HG02870 (cell line): ENCODE measurements around the gene SSTR5.
"Not testable (repeated sequence)": the region's sequence is repeated elsewhere in the genome, so short reads cannot be mapped to it uniquely, and the experiment has no call there.

Source experiments
- ATAC-seq: cut with Tn5 transposase; IDR thresholded peaks from one replicate; pipeline ENCODE4 v1.9.1; 2021; ENCODE audit warnings: mild to moderate bottlenecking, moderate library complexity; ENCODE audit not compliant: unreplicated experiment

The SSTR5 gene

DNA sequence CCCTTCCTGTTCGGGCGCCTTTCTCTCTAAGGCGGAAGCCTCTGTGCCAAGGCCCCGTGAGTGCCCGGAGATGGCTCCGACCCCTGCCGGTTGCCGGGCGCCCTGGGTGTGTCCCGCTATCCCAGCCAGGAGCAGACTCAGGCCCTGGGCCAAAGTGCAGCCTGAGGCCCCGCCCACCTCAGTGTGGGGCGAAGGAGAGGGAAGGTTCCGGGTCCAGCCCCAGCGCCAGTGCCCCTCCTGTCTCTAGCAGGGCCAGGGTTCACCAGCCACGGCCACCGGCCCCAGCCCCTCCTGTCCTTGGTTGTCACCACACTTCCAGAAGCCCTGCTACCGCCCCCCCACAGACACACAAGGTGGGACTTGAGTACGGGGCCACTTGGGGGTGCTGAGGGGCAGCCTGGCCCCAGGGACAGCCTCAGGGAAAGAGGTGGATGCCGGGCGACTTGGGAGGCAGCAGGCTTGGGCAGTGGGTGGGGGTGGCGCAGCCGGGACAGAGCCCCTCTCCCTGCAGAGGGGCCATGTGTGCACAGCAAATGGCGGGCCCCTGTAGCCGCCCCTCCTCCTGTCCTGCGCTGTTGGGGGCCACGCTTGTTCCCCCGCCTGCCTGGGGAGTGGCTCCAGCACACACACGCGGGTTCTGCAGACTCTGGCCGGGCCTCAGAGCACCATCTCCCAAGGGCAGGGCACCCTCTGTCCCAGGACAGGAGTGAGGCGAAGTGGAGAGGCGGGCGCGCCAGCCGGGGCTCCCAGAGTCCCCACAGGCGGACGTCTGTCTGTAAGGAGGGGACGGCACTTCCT, 17.5 kb downstream of the SSTR5 start:
- ATAC-seq = no peak

DNA sequence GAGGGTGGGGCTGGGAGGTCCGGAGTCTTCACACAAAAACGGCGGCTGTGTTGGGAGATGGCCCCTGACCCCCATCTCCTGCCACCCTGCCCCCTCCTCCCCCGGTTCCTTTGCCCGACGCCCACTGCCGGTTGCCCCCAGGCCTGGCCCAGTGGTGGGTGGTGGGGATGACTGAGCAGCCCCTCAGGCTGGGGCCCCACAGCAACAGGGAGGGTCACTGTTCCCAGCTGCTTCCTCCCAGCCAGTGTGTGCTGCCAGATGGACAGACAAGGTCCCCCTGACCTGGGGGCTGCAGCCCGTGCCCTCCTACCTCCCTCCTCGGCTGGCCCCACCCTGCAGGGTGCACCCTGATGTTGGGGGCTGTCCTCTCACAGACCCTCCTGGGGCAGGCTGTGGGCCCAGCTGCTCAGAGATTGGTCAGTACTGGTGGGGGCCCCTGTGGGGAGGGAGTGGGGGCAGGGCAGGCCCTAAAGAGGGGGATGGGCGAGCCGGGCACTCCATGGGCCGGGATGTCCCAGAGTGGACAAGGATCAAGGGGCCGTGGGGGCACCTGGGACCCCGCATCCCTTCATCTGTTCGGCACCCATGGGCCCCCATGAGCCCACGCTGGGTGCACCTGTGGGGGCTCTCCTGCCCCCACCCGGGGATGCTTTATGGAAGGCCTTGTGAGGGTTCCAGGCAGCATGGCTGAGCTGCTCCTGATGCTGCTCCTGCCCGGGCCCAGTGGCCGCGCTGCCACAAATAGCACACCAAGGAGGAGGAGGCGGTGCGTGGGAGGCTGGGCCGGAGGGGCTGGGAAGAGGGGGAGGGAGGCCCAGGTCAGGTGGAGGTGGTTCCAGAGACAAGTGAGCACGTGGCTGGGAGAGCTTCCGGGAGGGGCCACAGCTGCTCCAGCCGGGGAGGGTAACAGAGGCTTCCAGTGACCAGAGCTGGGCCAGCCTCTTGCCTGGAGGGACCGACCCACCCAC, 18.4 kb downstream of the SSTR5 start:
- ATAC-seq = no peak

DNA sequence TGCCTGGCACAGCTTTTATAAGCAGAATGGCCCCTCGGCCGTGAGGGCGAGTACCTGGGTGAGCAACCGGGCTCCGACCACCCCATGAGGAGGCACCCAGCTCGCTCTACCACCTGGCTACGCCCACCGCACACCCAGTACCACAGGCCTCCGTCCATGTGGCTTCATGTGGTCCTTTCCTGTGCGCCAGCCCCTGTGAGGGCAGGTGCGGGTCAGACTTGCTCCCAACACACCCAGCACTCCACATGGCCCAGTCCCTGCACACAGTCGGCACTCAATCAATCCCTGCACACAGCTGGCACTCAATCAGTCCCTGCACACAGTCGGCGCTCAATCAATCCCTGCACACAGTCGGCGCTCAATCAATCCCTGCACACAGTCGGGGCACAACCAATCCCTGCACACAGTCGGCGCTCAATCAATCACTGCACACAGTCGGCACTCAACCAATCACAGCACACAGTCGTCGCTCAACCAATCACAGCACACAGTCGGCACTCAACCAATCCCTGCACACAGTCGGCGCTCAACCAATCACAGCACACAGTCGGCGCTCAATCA, 19.5 kb downstream of the SSTR5 start:
- no peak for ATAC-seq

DNA sequence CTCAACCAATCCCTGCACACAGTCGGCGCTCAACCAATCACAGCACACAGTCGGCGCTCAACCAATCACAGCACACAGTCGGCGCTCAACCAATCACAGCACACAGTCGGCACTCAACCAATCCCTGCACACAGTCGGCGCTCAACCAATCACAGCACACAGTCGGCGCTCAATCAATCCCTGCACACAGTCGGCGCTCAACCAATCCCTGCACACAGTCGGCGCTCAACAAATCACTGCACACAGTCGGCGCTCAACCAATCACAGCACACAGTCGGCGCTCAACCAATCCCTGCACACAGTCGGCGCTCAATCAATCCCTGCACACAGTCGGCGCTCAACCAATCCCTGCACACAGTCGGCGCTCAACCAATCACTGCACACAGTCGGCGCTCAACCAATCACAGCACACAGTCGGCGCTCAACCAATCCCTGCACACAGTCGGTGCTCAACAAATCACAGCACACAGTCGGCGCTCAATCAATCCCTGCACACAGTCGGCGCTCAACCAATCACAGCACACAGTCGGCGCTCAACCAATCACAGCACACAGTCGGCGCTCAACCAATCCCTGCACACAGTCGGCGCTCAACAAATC, 20.2 kb downstream of the SSTR5 start:
- ATAC-seq = not testable (repeated sequence)

DNA sequence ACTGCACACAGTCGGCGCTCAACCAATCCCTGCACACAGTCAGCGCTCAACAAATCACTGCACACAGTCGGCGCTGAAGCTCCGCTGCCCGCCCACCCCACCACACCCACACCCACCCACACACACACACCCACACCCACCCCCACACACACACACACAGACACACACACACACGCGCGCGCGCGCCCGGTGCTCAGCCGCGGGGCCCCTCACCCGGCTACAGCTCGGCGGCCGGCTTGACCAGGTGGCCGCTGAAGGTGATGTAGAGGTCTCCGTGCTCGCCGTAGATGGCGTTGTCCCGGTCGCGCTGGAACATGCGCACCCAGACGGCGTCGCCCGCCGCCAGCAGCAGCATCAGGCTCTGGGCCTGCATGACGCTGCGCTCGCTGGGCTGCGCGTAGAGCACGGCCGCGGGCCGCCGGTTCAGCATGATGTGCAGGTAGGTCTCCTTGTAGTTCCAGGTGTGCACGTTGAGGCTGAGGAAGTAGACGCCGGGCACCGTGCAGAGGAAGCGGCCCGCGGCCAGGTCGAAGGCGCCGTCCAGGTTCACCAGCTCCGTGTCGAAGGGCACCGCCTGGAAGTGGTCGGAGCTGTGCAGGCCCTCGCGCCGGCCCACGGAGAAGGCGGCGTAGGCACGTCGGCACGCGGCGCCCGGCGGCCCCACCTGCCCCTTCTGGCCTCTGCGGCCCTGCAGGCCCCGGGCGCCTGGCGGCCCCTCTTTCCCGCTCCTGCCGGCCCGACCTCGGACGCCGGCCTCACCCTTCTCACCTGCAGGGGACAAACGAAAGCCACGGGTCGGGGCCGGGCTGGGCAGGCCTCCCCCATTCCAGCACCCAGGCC, 21.0 kb downstream of the SSTR5 start:
- no peak for ATAC-seq

DNA sequence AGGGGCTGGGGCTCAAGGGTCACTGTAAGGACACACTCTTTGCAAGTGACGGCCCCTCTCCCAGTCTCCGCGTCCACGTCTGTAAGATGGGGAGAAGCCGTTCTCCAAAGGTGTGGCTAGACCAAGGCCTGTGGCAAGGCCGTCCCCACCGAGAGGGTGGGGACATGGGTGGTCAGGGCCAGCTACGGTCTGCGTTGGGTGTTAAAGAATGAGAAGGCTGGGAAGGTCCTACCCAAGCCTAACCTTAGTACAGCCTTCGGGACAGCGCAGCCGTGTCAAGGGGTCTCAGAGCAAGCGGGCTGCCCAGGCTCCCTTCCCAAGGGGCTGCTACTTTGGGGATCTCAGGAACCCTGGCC, 21.6 kb downstream of the SSTR5 start:
- no peak for ATAC-seq

DNA sequence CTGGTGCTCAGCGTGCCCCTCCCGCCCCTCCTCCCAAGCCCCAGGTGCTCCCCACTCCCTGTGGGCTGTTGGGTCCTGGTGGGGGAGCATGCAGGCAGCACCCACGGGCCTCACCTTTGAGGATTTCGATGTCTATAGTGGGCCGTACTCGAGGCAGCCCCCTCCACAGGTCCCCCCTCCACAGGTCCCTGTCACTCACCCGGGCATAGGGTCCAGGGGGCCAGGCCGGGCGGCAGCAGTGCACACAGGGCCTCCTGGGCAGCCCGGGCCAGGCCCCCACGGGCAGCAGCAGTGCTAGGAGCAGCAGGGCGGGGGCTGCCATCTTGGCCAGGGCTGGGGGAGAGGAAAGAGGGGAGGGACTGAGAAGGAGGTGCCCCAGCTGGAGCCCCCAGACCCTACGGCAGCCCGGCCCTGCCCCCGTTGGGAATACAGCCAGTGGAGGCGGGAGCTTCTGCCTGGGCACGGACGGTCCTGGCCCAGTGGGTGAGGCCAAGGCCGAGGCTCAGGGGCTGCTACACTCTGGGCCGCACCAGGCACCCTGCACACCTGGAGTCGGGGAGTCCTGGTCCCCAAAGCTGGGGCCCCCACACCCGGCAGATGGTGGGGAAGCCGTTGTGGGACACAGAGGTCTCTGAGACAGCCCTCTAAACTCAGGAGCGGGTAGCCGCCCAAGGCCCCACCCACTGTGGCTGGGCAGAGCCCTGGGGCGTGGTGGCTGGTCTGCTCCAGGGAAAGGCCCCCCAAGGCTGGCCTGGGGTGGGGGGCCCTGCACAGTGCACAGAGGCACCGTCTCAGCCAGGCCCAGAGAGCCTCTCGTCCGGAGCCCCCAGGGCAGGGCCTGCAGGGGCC, 22.3 kb downstream of the SSTR5 start:
- ATAC-seq = no peak

DNA sequence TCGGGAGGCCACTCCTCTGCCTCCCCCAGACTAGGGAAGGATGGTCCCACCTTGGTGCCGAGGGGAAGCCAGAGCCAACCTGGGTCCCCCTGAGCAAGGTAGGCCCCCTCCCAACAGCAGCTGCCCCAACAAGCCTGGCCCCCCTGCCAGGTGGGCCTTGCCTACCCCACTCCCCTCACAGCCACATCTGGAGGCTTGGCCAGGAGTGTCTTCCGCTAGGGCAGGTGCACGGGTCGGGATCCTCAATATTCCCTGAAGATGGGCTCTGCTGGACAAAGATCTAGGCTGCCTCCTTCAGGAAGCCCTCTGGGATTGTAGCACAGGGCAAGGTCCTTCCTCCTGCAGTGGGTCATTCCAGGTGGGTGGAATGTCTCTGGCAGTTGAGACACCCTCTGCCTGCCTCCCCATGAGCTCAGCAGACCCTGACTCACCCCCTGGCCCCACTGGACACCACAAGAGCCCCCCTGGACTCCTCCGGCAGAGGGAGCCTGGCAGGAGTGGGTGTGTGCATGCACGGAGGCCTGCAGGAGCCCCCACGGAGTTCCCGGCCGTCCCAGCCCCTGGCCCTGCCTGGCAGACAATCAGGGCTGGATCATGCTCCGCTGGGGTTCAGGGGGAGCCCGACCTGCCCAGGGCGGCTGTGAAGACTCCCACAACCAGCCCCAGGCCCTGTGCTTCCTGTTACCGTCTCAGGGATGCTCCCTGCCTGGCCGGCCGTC, 23.1 kb downstream of the SSTR5 start:
- ATAC-seq = no peak

DNA sequence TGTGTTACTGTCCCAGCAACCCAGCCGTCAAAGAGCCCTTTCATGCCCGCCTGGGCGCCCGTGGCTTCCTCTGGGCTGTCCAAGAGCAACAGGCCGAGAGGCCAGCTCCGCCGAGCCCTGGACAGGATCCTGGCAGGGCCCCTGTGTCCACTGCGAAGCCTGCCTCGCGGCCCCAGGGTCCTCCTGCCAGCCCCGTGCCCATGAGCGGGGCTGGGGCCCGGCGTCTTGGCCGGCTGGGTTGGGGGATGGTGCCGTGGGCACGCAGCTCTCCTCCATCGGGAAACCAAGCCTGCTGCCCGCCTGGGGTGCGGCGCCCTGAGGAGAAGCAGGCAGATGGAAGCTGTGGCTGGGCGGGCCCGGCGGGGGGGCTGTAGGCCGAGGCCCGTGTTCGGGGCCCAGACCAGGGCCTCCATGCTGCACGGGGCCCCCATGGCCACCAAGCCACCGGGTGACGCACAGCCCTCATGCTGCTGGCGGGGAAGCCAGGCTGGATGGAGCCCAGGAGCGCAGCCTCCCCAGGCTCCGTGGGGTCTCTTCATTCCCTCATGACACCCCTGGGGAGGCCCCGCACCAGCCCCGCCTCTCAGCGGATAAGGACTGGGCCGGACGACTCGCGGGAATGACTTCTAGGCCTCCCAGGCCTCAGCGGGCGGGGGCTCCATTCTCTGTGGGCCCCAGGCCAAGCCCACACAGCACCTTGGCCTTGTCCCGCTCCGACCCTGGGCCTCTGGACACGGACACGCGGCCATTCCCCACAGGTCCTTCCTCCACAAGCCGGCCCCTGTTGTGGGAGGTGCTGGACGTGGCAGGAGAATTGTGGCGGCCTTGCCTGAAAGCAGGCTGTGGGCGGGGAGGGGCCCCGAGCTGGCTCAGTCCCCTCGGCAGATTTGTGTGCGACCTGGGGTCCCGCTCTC, 23.9 kb downstream of the SSTR5 start, which contains the start of gene C1QTNF8:
C1QTNF8 (minus strand) TSS at position 76 of the 914 bp plus-strand sequence. CDS start 1,322 bp downstream, outside the sequence.
- no peak for ATAC-seq

DNA sequence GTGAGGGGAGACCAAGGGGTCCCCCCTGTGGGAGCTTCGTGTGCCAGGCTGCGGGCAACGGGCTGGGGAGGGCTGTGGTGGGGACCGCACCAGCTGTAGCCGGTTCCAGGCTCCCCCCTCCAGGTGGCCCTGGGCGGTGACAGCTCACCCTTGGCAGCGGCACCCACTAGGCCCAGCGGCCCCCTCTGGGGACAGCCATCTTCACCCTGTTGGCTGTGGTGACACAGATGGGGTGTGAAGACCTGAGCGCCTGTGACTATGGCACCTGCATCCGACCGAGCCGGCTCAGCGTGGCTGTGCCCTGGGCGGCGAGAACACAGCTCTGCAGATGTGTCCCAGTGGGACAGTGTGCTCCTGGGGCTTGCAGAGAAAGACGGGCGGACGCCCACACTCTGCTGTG, 24.6 kb downstream of the SSTR5 start:
- no peak for ATAC-seq

DNA sequence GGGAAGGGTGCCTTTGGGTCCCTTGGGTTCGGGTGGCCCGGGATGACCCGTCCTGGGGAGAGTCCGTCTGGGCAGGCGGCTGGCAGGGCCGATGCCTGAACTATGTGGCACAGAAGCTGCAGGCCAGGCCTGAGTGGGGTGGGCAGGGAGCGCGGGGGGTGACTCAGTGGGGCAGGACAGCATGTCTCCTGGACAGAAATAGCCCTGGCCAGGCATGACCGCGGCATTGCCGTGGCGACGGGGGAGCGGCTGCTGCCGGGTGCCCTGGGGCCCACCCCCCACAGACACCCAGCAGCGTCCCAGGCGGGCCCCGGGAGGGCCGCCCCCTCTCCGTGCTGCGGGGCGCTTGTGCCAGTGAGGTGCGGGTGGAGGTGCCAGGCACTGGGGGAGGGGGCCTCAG, 25.3 kb downstream of the SSTR5 start:
- no peak for ATAC-seq

DNA sequence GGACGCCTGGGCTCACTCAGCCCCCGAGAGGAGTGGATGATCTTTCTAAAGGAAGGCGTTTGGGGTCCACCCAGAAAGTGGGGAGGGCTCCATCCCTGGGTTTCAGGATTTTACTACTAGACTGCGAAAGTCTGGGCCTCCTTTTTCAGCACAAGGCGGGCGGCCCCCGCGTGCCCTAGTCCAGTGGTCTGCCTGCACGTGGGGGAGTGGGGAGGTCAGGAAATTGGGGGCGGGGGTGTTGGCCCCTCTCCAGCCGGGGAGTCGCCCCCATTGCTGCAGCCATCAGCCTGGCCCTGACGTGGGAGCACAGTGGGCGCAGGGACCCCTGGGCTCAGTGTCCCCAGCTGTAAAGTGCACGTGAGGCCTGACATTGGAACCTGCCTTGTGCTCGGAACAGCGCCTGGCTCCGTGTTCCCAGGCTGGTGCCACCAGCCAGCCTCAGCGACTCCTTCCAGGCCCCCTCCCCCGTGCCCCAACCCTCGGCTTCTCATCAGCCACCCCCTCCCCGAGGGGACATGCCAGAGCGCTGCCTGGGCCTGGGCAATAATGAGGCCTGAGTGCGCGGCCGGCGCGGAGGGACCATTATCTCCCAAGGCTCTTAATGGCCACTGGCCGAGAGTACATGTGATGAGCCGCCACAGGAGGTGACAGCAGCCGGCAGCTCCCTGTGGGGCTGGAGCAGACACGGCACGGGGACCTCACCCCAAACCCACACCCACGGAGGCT, 25.9 kb downstream of the SSTR5 start:
- ATAC-seq = no peak

DNA sequence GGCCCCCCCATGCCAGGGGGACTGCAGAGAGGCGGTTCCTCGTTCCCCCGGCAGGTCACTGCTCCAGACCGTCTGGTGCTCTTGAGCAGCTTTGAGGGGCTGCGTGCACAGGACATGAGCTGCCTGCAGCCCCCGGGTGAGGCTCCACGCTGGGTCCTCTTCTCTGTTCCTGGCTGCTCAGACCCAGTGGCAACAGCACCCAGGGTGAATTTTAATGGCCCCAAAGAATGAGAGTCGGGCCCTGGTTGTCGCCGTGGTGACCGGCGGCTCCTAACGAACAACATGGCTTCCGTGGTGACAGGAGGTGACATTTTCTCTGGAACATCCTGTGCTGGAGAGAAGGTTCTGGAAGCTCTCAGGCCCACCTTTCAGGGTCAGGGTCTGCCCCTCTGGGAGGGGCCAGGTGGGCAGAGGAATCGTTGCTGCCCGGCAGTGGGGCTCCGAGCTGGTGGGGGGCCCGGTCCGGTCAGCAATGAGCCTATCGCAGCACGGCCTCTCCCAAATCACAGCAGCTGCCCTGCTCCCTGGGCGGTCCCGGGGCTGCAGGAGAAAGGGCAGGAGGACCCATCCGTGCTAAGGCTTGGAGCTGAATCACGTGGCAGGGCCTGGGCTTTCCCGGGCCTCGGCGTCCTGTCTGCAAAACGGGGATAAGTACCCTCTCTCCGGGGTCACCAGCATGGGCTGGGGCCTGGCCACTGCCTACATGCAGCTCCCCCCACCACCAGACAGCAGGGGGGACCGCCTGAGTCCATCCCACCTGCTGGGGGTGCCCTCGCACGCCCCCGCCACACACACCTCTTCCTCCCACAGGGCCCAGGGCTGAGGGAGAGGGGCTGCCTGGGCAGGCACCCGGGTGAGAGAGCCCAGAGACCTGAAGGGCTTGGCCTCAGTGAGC, 26.9 kb downstream of the SSTR5 start:
- ATAC-seq = no peak

DNA sequence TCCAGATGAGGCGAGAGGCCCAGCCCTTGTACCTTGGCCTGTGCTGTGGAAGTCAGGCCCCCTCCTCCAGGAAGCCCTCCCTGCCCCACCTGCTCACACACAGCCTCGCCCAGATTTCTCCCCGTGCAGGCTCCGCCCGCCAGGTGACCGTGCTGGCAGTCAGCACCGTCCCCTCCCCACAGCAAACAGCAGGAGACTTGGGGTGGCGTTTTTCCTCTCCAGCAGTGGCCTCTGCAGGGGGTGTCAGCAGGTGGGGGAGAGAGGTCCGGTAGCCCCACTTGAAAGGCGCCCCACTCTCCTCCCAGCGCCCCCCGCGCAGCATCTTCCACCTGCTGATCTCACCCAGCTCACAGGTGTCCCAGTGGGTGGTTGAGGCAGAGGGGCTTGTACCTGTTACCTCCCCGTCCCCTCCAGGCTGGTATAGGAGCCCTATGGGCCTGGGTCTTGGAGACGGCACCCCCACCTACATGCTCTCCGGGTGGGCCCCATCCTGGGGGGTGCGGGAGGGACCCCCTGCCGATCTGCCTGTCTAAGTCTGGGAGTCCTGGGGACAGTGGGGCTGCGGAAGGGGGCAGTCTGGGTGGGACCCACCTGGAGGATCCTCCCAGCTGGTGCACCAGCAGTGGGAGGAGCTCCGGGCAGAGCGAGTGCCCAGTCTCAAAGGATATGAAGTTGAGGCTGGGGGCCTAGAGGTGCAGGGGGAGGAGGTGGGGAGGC, 27.7 kb downstream of the SSTR5 start:
- no peak for ATAC-seq

DNA sequence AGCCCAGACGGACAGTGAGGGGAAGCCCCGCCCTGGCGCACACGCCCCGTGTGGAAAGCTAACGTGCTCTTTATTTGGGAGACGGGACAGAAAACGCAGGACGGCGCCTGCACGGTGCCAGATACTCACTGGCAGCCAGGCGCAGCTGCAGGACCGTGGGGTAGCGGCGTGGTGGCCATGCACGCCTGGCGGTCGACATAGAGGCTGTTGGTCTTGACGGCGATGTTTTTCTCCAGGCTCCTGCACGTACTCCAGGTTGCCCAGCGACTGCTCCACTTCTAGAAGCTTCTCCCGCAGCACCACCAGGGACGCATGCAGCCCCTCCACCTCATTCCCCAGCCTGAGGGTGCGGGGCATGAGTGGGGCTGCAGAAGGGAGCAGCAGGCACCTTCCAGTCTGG, 28.6 kb downstream of the SSTR5 start:
- no peak for ATAC-seq
